ENCODE measurements around the gene ATAD3B. TPM values are rescaled to one million over a fixed set of nuclear protein-coding genes. Genes with fewer than 3 reads are reported as not detected.

Gene ATAD3B
- total and polyA plus RNA-seq, 2 of the 13 experiments (the other 11 are each of a cell fraction or from before 2014, with no cell fraction given) = 9.6 to 31.1 TPM

DNA sequence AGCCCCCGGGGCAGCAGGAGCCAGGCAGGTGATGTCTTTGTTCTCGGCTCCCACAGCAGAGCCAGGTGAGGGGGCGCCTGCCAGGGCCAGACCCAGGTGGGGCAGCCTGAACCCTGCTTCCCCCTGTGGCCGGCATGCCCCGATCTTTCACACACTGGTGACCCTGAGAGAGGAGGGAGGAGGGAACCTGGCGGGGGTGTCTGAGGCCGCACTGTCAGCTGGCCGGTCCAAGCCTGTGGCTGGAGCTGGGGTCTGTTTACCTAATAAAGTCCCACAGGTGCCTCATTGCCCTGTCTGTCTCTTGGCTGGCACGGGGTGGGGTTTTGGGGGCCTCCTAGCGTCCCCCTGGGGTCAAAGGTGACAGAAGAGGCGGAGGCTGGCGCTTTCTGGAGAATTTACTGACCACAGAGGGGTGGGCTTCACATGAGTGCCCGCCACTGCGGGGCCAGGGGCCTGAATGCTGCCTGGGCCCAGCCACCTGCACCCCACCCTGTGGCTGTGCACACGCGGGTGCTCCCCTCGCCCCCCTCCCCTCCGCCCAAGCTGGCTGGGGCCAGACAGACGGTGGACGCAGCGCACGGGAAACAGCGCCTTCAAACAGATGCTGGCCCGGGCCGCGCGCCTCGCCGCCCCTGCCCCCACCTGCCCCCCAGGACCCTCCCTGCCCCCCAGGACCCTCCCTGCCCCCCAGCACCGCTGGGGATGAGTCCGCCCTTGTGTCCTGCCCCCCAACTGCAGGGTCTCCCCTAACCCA, 63.0 kb downstream of the ATAD3B start:
- no peak for FAIRE-seq
- WGBS (ENCODE audit: low lambda C conversion rate) = 86% methylated on average over 2 of the region's 31 CpGs
- POLR2A ChIA-PET = no interaction called here

More for the DNA sequence above, 63.0 kb downstream of the ATAD3B start:
- Histone ChIP-seq H3K27me3 (ENCODE audit: control insufficient read depth in 1 of 2, insufficient read depth in 2 of 2, low read length in 2 of 2) (no peaks in the 10 kb centered on the region), H3K36me3 (replicated peaks in 1 of 2; ENCODE audit: control insufficient read depth in 1 of 2, insufficient read depth in 2 of 2, low read length in 2 of 2) (peaks cover 4 to 5% of the 10 kb centered on the region in 2 experiments; a peak in 4 of 5 replicates), H4K20me1 (ENCODE audit: insufficient read depth, low read length) (no peaks in the 10 kb centered on the region), H3K9ac (ENCODE audit: insufficient read depth, low read depth, low read length) (no peak overlapping the region), H3K4me1 (ENCODE audit: insufficient read depth, low read length) (no peaks in the 10 kb centered on the region), H3K4me3 (replicated peaks in 1 of 3; ENCODE audit: insufficient read depth in 1 of 3, low read depth in 2 of 3, low read length in 3 of 3) (no peak overlapping the region), H3K27ac (ENCODE audit: extremely low read length, insufficient read depth, low read length) (no peak overlapping the region), H3K4me2 (ENCODE audit: low read depth, low read length) (no peak overlapping the region), H2AFZ (ENCODE audit: low read length) (no peak overlapping the region), H3K79me2 (ENCODE audit: insufficient read depth, low read length) (no peaks in the 10 kb centered on the region), H3K9me3 (ENCODE audit: low read length) (no peaks in the 10 kb centered on the region)
- in situ Hi-C loops (cut with HindIII; ENCODE audit: extremely low pct_ligation_motif_present, low pct_unique_long_range_greater_than_20kb) (no loop called here), intact Hi-C loops (cut with micrococcal nuclease; ENCODE audit: unreplicated experiment) (no loop called here)
- no TSS peak for BruUV-seq (replicated peaks)
- CTCF ChIA-PET (ENCODE audit: low intra/inter-chr PET ratio, low total read pairs) = no interaction called here
- TF ChIP-seq ZNF614 (CRISPR knock-in tag; IDR thresholded peaks at IDR 0.05; ENCODE audit: borderline replicate concordance) = no peak
- TF ChIP-seq, protein P1, sequence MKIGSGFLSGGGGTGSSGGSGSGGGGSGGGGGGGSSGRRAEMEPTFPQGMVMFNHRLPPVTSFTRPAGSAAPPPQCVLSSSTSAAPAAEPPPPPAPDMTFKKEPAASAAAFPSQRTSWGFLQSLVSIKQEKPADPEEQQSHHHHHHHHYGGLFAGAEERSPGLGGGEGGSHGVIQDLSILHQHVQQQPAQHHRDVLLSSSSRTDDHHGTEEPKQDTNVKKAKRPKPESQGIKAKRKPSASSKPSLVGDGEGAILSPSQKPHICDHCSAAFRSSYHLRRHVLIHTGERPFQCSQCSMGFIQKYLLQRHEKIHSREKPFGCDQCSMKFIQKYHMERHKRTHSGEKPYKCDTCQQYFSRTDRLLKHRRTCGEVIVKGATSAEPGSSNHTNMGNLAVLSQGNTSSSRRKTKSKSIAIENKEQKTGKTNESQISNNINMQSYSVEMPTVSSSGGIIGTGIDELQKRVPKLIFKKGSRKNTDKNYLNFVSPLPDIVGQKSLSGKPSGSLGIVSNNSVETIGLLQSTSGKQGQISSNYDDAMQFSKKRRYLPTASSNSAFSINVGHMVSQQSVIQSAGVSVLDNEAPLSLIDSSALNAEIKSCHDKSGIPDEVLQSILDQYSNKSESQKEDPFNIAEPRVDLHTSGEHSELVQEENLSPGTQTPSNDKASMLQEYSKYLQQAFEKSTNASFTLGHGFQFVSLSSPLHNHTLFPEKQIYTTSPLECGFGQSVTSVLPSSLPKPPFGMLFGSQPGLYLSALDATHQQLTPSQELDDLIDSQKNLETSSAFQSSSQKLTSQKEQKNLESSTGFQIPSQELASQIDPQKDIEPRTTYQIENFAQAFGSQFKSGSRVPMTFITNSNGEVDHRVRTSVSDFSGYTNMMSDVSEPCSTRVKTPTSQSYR (CRISPR knock-in tag; IDR thresholded peaks at IDR 0.05; ENCODE audit: borderline replicate concordance) = no peak
- no peak for TF ChIP-seq ZNF225 (CRISPR knock-in tag; IDR thresholded peaks at IDR 0.05)
- TF ChIP-seq, protein P2, sequence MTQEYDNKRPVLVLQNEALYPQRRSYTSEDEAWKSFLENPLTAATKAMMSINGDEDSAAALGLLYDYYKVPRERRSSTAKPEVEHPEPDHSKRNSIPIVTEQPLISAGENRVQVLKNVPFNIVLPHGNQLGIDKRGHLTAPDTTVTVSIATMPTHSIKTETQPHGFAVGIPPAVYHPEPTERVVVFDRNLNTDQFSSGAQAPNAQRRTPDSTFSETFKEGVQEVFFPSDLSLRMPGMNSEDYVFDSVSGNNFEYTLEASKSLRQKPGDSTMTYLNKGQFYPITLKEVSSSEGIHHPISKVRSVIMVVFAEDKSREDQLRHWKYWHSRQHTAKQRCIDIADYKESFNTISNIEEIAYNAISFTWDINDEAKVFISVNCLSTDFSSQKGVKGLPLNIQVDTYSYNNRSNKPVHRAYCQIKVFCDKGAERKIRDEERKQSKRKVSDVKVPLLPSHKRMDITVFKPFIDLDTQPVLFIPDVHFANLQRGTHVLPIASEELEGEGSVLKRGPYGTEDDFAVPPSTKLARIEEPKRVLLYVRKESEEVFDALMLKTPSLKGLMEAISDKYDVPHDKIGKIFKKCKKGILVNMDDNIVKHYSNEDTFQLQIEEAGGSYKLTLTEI (CRISPR knock-in tag; conservative IDR thresholded peaks at IDR 0.05) = no peak
- no peak for TF ChIP-seq ZNF329 (CRISPR knock-in tag; IDR thresholded peaks at IDR 0.05; ENCODE audit: low read depth)
- TF ChIP-seq, protein P3, sequence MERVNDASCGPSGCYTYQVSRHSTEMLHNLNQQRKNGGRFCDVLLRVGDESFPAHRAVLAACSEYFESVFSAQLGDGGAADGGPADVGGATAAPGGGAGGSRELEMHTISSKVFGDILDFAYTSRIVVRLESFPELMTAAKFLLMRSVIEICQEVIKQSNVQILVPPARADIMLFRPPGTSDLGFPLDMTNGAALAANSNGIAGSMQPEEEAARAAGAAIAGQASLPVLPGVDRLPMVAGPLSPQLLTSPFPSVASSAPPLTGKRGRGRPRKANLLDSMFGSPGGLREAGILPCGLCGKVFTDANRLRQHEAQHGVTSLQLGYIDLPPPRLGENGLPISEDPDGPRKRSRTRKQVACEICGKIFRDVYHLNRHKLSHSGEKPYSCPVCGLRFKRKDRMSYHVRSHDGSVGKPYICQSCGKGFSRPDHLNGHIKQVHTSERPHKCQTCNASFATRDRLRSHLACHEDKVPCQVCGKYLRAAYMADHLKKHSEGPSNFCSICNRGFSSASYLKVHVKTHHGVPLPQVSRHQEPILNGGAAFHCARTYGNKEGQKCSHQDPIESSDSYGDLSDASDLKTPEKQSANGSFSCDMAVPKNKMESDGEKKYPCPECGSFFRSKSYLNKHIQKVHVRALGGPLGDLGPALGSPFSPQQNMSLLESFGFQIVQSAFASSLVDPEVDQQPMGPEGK (CRISPR knock-in tag; IDR thresholded peaks at IDR 0.05) = 0 out of 2 replicates have a peak, but pooled peaks have one; percentile 12
- no peak for DNase-seq (ENCODE audit: low spot score)
- ATAC-seq = peak; percentile 4; the same call in 2 of the 3 replicates
